Right cardiac atrium (tissue), 5 donors: ENCODE measurements around the gene CIDEA. TPM values are rescaled to one million over a fixed set of nuclear protein-coding genes. Genes with fewer than 3 reads are reported as not detected.

ENCODE experiments used
- ATAC-seq, 2 donors: fragments of 200-7000 bp; cut with Tn5 transposase; one replicate each; pipeline versions ENCODE4 v1.8.0 to v1.9.1; 2020; ENCODE audit warnings: moderate library complexity in 2 of 2, mild to moderate bottlenecking in 1 of 2
- DNase-seq, 3 donors: peaks; one replicate each; pipeline ENCODE4 v3.0.0-alpha.2; 2020
- H3K27ac ChIP-seq: one replicate; pipeline ENCODE4 v1.5.1; 2013; ENCODE audit warnings: mild to moderate bottlenecking, low read length, control low read depth, moderate library complexity
- H3K27me3 ChIP-seq: one replicate; pipeline ENCODE4 v1.6.1; 2013; ENCODE audit not compliant: control insufficient read depth, insufficient read depth
- H3K4me1 ChIP-seq: one replicate; pipeline ENCODE4 v1.6.1; 2013; ENCODE audit warnings: low read length; ENCODE audit not compliant: control insufficient read depth, insufficient read depth
- H3K4me3 ChIP-seq: one replicate; pipeline ENCODE4 v1.5.1; 2013; ENCODE audit warnings: low read length, control low read depth
- H3K9me3 ChIP-seq: one replicate; pipeline ENCODE4 v1.6.1; 2013; ENCODE audit warnings: low read length; ENCODE audit not compliant: control insufficient read depth
- WGBS: extraction: QIAGEN DNeasy Blood & Tissue Kit; methylation state at CpG from one replicate; pipeline ENCODE4 v1.1.7; 2013; 5-methylcytosine and 5-hydroxymethylcytosine counted together
- intact Hi-C, 4 donors: fragments of 100-400 bp; cut with DNase I; formaldehyde crosslinking; loops; one replicate each; pipeline versions ENCODE4 v1.11.0 to v1.14.0; 2022 to 2023
- polyA plus RNA-seq: library from polyadenylated mRNA; stranded (reverse); fragments of 200-250 nt; gene quantifications from one replicate; pipeline ENCODE4 v1.2.3, GENCODE V29; 2013
- total RNA-seq, 4 donors: library from RNA; stranded (reverse); fragmentation: NEBNext Ultra II Directional; extraction: Animal tissue kit (Norgen Biotek cat#: 25700); gene quantifications; one replicate each; pipeline ENCODE4 v1.2.1, GENCODE V29; 2021
- donor health status: healthy with polysubstance abuse.
- donor health status: DM: no; HTN: yes; CAD: no.
- donor health status: DM: no; HTN: no; CAD: no.
- donor health status: DM: no; HTN: yes; CAD: no; lungs with severe emphysema.
- donor health status: DM: yes; HTN: yes; CAD: no.

Gene CIDEA
- total and polyA plus RNA-seq, 5 donors: 0.26 to 6.0 (median 0.77) TPM

DNA sequence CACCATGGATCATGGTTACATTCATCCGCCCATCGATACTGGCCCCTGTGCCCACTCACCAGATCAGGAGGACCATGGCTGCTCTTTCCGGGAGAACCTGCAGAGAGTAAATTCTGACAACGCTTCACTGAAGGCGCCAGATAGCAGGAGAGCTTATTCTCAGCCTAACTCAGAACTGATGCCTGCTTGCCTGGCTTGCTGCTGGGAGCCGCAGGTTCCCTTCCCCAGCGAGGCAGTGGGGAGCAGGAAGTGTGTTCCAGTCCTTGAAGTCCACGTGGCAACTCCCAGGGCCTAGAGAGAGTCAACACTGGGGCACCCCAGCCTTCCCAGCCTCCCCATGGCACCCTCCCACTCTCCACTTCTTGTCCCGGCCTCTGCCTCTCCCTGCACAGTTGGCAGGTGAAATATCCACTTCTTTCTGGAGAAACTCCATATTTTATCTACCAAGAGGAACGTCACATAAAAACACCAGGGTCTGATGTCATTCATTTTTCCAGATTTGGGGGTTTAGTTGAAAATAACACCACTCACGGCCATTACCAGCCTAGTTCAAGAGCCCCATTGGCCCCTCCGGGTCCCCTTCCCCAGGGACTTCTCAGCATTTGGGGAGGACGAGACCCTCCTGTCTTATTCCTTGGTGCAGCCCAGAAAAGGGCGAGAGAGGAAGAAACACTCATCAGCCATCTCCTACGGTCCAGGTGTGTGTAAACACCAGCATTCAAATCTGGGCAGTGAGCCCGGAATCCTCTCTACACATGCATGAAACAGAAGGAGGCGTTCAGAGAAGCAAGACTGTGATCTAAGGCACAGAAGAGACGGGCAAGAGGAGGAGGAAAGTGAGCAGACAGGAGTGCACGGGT is 50.4 kb downstream of the CIDEA start:
- intact Hi-C loops: no loop called here
- WGBS: 81% methylated on average over 19 of the region's 19 CpGs
- peaks cover 2% of the 10 kb centered on the region for H3K4me1 ChIP-seq
- ATAC-seq (no peak), DNase-seq (no peak)
- no peaks in the 10 kb centered on the region for H3K9me3 ChIP-seq
- no peak overlapping the region for H3K4me3 ChIP-seq
- H3K27me3 ChIP-seq: no peaks in the 10 kb centered on the region
- H3K27ac ChIP-seq: no peak overlapping the region

DNA sequence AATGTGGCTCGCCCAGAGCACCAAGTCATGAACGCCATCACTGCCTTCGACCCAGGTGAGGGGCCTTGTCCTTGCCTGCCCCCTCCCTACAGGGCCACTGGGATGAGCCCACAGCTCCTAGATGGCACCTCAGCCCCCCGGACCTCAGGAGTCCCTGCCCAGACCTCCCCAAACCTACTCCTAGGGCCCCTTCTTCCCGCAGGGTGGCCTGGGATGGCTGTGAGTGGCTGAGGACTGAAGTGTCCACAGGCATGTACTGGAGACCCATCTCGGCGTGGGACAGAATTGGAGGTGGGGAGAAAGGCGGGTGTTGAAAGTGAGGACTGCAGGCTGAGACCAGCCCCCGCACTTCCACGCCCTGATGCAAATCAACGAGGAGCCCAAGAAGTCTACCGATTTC is 51.0 kb downstream of the CIDEA start:
- no peak for DNase-seq
- Histone ChIP-seq H3K27ac (no peak overlapping the region), H3K4me3 (no peak overlapping the region), H3K9me3 (no peaks in the 10 kb centered on the region), H3K27me3 (no peaks in the 10 kb centered on the region), H3K4me1 (peaks cover 2% of the 10 kb centered on the region)
- WGBS: 91% methylated on average over 12 of the region's 12 CpGs
- ATAC-seq: no peak
- intact Hi-C loops: no loop called here

- DNase-seq (no peak), ATAC-seq (no peak)
- no peaks in the 10 kb centered on the region for H3K9me3 ChIP-seq
- intact Hi-C loops: no loop called here
- WGBS: 65% methylated on average over 25 of the region's 25 CpGs
- H3K4me3 ChIP-seq: no peak overlapping the region
- no peaks in the 10 kb centered on the region for H3K27me3 ChIP-seq
- H3K27ac ChIP-seq: no peak overlapping the region
- peaks cover 4% of the 10 kb centered on the region for H3K4me1 ChIP-seq
Observed at GRCh38 chr18:12305930-12306629, 51.9 kb downstream of the CIDEA start.

DNA sequence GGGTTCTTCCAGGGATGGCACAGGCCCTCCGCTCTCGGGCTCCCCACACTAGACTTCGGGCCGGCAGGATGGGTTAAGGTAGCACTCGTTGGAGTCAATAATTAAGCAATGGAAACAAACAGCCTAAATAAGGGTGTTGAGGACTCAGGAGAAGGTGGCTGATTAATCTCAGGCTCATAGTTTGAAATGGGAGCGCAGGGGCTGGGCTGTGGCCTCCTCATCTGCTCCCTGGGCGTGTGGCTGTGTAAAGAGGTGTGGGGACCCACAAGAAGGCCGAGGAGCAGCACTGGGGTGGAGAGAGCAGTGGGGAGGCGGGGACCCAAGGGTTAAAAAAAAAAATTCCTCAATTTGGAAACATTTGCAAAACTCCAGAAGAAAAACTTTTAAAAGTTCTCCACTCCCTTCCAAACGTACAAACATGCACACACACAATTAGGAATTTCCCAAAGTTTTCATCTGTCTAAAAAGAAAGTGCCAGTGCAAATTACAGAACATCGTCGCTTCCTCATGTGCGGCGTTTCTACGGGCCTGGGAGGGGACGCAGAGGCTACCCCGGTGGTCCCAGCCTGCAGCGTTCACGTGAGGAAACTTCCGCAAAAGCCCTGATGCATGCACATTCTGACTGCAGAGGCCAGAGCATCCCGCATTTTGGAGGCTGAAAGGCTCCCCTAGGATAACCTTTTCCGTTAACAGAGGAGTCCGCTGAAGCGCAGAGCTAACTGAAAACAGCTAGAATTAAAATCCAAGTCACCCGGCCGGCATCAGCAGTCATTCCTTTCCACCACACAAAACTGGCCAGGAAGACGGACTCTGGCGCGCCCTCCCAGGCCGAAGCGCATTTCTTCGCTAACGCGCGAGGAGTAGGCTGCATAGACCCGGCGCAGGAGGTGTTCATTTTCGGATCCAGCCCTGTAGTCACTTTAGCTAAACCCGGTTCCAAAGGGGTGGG is 52.9 kb downstream of the CIDEA start:
- intact Hi-C loops: no loop called here
- peak overlapping the region; percentile 82 for H3K4me3 ChIP-seq
- H3K27me3 ChIP-seq: no peaks in the 10 kb centered on the region
- peaks cover 4% of the 10 kb centered on the region for H3K4me1 ChIP-seq
- ATAC-seq (peak; percentile 52 to 55), DNase-seq (peak; percentile 72 to 88 (median 84))
- no peaks in the 10 kb centered on the region for H3K9me3 ChIP-seq
- WGBS: 21% methylated on average over 39 of the region's 39 CpGs
- peak overlapping the region; percentile 93 for H3K27ac ChIP-seq

DNA sequence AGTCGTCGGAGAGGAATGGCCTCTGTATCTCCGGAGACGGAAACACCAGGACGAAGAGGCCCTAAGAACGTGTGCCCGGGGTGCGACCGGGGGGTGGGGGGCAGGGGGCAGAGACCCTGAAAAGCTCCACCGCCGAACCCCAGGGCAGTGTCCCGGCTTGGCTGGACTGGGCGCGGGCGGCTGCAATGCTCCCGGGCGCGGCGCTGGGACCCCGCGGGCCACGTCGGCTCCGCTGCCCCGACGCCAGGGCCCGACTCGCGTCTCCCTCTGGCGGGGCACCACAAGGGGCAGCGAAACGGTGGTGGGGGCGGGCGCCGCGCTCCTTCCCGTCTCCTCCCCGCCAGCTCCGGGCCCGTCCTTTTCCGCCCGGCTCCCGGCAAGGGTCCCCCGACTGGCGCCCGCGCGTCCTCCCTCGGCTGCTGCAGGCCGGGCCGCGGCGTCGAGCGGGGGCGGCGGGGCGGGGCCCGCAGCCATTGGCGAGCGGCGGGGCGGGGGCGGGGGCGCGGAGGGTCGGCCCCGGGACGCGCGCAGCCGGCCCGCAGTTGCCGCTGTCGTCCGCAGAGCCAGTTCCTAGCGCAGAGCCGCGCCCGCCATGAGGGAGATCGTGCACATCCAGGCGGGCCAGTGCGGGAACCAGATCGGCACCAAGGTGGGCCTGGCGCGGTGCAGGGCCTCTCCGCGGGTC is 53.7 kb downstream of the CIDEA start, which contains the start of gene TUBB6:
TSS of gene TUBB6 (plus strand) at position 541 of the 685 bp plus-strand sequence. CDS start at position 593, 52 bp downstream.
- Histone ChIP-seq H3K27me3 (no peaks in the 10 kb centered on the region), H3K27ac (peak within 1 kb of the TSS; percentile 97), H3K4me1 (peaks cover 4% of the 10 kb centered on the region), H3K4me3 (peak within 1 kb of the TSS; percentile 82), H3K9me3 (no peaks in the 10 kb centered on the region)
- WGBS: under 1% methylated on average over 88 of the region's 88 CpGs
- intact Hi-C loops: no loop called here
- ATAC-seq (peak; percentile 79 to 81), DNase-seq (peak; percentile 90 to 94 (median 93))

DNA sequence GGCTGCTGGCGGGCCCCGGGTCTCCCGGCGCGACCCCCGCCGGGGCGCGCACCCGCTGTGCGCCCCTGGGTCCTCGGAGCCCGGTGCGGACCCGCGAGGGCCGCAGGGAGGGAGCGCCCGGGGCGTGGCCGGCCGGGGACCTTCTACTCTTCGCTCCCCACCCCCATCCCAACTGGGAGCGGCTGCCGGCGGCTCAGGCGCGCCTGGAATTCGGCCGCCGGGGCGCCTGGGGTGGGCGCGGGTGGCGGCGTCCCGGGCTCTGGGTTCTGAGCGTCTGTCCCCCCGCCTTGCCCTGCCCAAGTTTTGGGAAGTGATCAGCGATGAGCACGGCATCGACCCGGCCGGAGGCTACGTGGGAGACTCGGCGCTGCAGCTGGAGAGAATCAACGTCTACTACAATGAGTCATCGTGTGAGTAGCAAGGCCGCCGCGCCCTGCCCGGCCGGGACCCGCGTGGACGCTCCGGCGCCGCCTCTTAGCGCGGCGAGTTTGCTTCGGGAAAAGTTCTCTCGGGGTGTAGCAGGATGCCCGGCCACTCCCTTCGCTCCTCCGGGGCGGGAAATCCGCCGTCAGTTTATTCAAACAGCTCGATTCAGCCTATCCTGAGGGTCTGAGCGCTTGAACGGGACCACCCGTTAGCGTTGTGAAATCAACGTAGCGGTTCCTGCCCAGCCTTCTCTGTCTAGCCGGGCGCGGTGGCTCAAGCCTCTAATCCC is 54.4 kb downstream of the CIDEA start:
- no peaks in the 10 kb centered on the region for H3K9me3 ChIP-seq
- no peaks in the 10 kb centered on the region for H3K27me3 ChIP-seq
- WGBS: under 1% methylated on average over 81 of the region's 81 CpGs
- peak overlapping the region; percentile 97 for H3K27ac ChIP-seq
- intact Hi-C loops: no loop called here
- DNase-seq: peak; percentile 94 to 96 (median 95)
- peaks cover 4% of the 10 kb centered on the region for H3K4me1 ChIP-seq
- peak overlapping the region; percentile 82 for H3K4me3 ChIP-seq
- ATAC-seq: peak; percentile 82 to 89

GRCh38 chr18:12309683-12310198 is 55.6 kb downstream of the CIDEA start:
- Histone ChIP-seq H3K9me3 (no peaks in the 10 kb centered on the region), H3K4me1 (peaks cover 4% of the 10 kb centered on the region), H3K27ac (peak overlapping the region; percentile 51), H3K27me3 (no peaks in the 10 kb centered on the region), H3K4me3 (peak overlapping the region; percentile 82)
- ATAC-seq (no peak), DNase-seq (no peak)
- intact Hi-C loops: loop anchor here in 1 of 4 donors (10.0 kb wide), 1 partner anchor 65 kb away; the partner anchor contains the start of gene AFG3L2
- 33% methylated on average over 7 of the region's 7 CpGs for WGBS

DNA sequence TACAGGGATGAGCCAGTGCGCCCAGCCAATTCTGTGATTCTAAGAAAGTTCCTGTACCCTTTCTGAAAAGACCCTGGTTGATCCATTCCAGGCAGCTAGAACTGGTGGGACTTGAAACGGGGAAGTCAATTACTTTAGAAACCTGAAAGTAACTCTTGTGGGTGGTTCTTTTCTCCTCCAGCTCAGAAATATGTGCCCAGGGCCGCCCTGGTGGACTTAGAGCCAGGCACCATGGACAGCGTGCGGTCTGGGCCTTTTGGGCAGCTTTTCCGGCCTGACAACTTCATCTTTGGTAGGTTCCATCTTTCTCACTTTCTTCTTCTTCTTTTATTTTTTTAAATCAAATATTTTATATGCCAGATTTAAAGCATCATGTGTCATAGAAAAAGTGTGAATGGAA is 56.6 kb downstream of the CIDEA start:
- Histone ChIP-seq H3K9me3 (no peaks in the 10 kb centered on the region), H3K27me3 (no peaks in the 10 kb centered on the region), H3K27ac (peak overlapping the region; percentile 3), H3K4me1 (peaks cover 4% of the 10 kb centered on the region), H3K4me3 (no peak overlapping the region)
- ATAC-seq: no peak
- 96% methylated on average over 6 of the region's 6 CpGs for WGBS
- DNase-seq: no peak
- intact Hi-C loops: loop anchor here in 1 of 4 donors (10.0 kb wide), 1 partner anchor 64 kb away; the partner anchor contains the start of gene AFG3L2

DNA sequence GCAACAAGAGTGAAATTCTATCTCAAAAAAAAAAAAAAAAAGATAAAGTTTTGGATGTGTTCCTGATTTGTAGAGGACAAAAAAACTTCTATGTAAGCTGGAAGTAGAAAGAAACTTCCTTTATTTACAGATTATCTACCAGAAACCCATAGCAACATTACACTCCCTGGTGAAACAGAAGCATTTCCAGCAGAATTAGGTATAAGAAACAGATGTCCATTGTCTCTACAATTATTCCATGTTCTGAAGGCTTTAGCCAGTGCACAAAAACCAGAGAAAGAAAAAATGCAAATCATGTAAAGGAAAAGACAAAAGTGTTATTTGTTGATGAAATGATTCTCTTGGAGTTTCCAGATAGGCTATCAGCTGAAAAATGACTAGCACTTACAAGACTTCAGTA is 58.8 kb downstream of the CIDEA start:
- Histone ChIP-seq H3K9me3 (no peaks in the 10 kb centered on the region), H3K4me3 (no peak overlapping the region), H3K27me3 (no peaks in the 10 kb centered on the region), H3K27ac (no peak overlapping the region), H3K4me1 (peaks cover 5% of the 10 kb centered on the region)
- intact Hi-C loops: loop anchor here in 1 of 4 donors (10.0 kb wide), 1 partner anchor 62 kb away; the partner anchor contains the start of gene AFG3L2
- ATAC-seq: no peak
- no peak for DNase-seq
